PC-3 (cell line): ENCODE measurements around the gene TEX9. TPM values are rescaled to one million over a fixed set of nuclear protein-coding genes. Genes with fewer than 3 reads are reported as not detected.
A peak's percentile ranks its signal among the peaks of the same experiment; 100 is the strongest.

Experiments
- ATAC-seq: fragments of 200-7000 bp; cut with Tn5 transposase; 2 replicates; pipeline ENCODE4 v1.9.1; 2020; ENCODE audit warnings: mild to moderate bottlenecking, moderate library complexity
- BruUV-seq: library from RNA; stranded (reverse); fragments of 400-500 nt; replicated peaks from 2 replicates; lab custom pipeline; 2021; lab: Mats Ljungman, UMichigan
- CTCF ChIA-PET: fragments of 300-600 bp; sonication (Branson Sonifier 250); formaldehyde crosslinking; loops from one replicate; lab custom pipeline; 2022; ENCODE audit warnings: antibody characterized with exemption; lab: Charles Lee
- POLR2A ChIA-PET: fragments of 300-600 bp; sonication (Branson Sonifier 250); formaldehyde crosslinking; loops from one replicate; lab custom pipeline; 2022; ENCODE audit warnings: antibody characterized with exemption; ENCODE audit not compliant: unreplicated experiment; lab: Charles Lee
- DNase-seq: peaks from one replicate; pipeline ENCODE4 v3.0.0-alpha.2; 2015
- H2AFZ ChIP-seq: fragments of 300-600 bp; sonication (generic); 2 replicates; pipeline ENCODE4 v1.6.0; 2016; ENCODE audit warnings: antibody characterized with exemption, low read length
- H3F3A ChIP-seq: fragments of 300-600 bp; sonication (generic); one replicate; pipeline ENCODE4 v1.6.0; 2017; ENCODE audit warnings: antibody characterized with exemption, low read length, control low read depth, mild to moderate bottlenecking; ENCODE audit not compliant: unreplicated experiment
- H3K27ac ChIP-seq: fragments of 300-600 bp; sonication (generic); 2 replicates; pipeline ENCODE4 v1.5.1; 2016; ENCODE audit warnings: mild to moderate bottlenecking, low read length
- H3K27me3 ChIP-seq: fragments of 300-600 bp; sonication (generic); 2 replicates; pipeline ENCODE4 v1.6.1; 2016; ENCODE audit warnings: low read length, mixed read lengths
- H3K36me3 ChIP-seq: fragments of 300-600 bp; sonication (generic); 2 replicates; pipeline ENCODE4 v1.6.1; 2016; ENCODE audit warnings: low read depth, mixed run types, low read length, mixed read lengths
- H3K4me1 ChIP-seq: fragments of 300-600 bp; sonication (generic); 2 replicates; pipeline ENCODE4 v1.5.1; 2016; ENCODE audit warnings: low read length; ENCODE audit not compliant: insufficient read depth
- H3K4me2 ChIP-seq: fragments of 300-600 bp; sonication (generic); 2 replicates; pipeline ENCODE4 v1.6.0; 2016; ENCODE audit warnings: low read length
- H3K4me3 ChIP-seq: fragments of 300-600 bp; sonication (generic); 2 replicates; pipeline ENCODE4 v1.5.1; 2016; ENCODE audit warnings: mild to moderate bottlenecking, low read length, mixed read lengths
- H3K79me2 ChIP-seq: fragments of 300-600 bp; sonication (generic); 2 replicates; pipeline ENCODE4 v1.6.1; 2017; ENCODE audit warnings: low read length, mixed read lengths
- H3K9ac ChIP-seq: fragments of 300-600 bp; sonication (generic); 2 replicates; pipeline ENCODE4 v1.6.0; 2016; ENCODE audit warnings: mild to moderate bottlenecking, low read length
- H3K9me2 ChIP-seq: fragments of 300-600 bp; sonication (generic); replicated peaks from 2 replicates; pipeline ENCODE4 v1.6.1; 2016; ENCODE audit warnings: mixed run types, low read length, mixed read lengths
- H3K9me3 ChIP-seq: fragments of 300-600 bp; sonication (generic); 2 replicates; pipeline ENCODE4 v1.6.1; 2016; ENCODE audit warnings: low read length, mixed read lengths
- H4K20me1 ChIP-seq: fragments of 300-600 bp; sonication (generic); 2 replicates; pipeline ENCODE4 v1.6.1; 2016; ENCODE audit warnings: low read length, mixed read lengths
- CTCF ChIP-seq: fragments of 300-600 bp; sonication (generic); conservative IDR thresholded peaks from 2 replicates; pipeline ENCODE4 v1.5.1; 2017; ENCODE audit warnings: antibody characterized with exemption, low read depth, mild to moderate bottlenecking, low read length
- EZH2 ChIP-seq: fragments of 300-600 bp; sonication (generic); IDR thresholded peaks from one replicate; pipeline ENCODE4 v1.6.1; 2017; ENCODE audit warnings: antibody characterized with exemption, mild to moderate bottlenecking, low read length; ENCODE audit not compliant: unreplicated experiment
- EZH2phosphoT487 ChIP-seq: fragments of 300-600 bp; sonication (generic); IDR thresholded peaks from 2 replicates; pipeline ENCODE4 v1.6.1; 2018; ENCODE audit warnings: mild to moderate bottlenecking, antibody characterized with exemption, low read length, borderline replicate concordance
- intact Hi-C: fragments of 100-400 bp; cut with micrococcal nuclease; formaldehyde crosslinking; loops from 2 replicates; pipeline ENCODE4 v1.9.0; 2023
- total RNA-seq: library from RNA; depleted of rRNA; stranded (reverse); fragments of >200 nt; gene quantifications from 2 replicates; pipeline ENCODE4 v1.2.3, GENCODE V29; 2014

The TEX9 gene
- total RNA-seq, 1 experiment from 2014 or later = 3.3 TPM

DNA sequence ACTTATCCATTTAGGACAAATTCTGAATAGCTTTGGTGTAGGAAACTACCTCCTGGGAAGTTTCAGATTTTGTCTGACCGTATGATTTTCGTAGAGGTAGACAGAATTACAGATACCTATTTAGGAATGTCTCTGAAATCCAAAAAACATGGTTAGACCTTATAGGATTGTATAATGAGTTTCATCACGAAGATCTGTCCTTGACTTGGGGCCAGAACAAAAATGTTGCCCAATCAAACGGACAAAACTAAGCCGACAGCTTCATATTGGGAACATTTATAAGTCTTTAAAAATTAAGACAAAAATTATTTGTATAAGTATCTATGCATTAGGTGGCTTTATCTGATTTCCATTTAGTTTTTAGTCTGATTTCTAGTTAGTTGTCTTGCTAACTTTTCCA is 67.1 kb downstream of the TEX9 start:
- ChIA-PET POLR2A (no interaction called here), CTCF (no interaction called here)
- no peaks in the 10 kb centered on the region for H3K27me3 ChIP-seq

GRCh38 chr15:56440214-56440770 is 75.1 kb downstream of the TEX9 start:
- intact Hi-C loops = no loop called here

More for the DNA sequence above, 67.1 kb downstream of the TEX9 start:
- intact Hi-C loops = no loop called here
- Histone ChIP-seq H3K27ac (no peak overlapping the region), H3K79me2 (no peaks in the 10 kb centered on the region), H3F3A (no peaks in the 10 kb centered on the region), H3K9me3 (no peaks in the 10 kb centered on the region), H3K9me2 (no peaks in the 10 kb centered on the region), H3K4me2 (no peak overlapping the region), H3K9ac (no peak overlapping the region), H3K4me3 (no peak overlapping the region), H2AFZ (no peak overlapping the region), H3K4me1 (no peaks in the 10 kb centered on the region), H3K36me3 (no peaks in the 10 kb centered on the region; the same call in 1 of the 2 replicates), H4K20me1 (no peaks in the 10 kb centered on the region)
- DNase-seq (no peak), ATAC-seq (no peak)
- no TSS peak for BruUV-seq
- TF ChIP-seq EZH2phosphoT487 = no peak
- TF ChIP-seq CTCF = no peak
- TF ChIP-seq EZH2 = no peak

More at GRCh38 chr15:56440214-56440770, 75.1 kb downstream of the TEX9 start:
- no peak overlapping the region for H3K9ac ChIP-seq
- TF ChIP-seq EZH2 (no peak), EZH2phosphoT487 (no peak), CTCF (no peak)
- H3K9me2 ChIP-seq = no peaks in the 10 kb centered on the region
- peaks cover 6% of the 10 kb centered on the region; the same call in 1 of the 2 replicates for H3K36me3 ChIP-seq
- POLR2A ChIA-PET = no interaction called here
- no peaks in the 10 kb centered on the region for H3K79me2 ChIP-seq
- no peaks in the 10 kb centered on the region for H3K9me3 ChIP-seq
- CTCF ChIA-PET = interaction anchor here (0.8 kb wide), 1 partner anchor 25 kb away, joined by 3 read pairs; no protein-coding TSS in a partner anchor
- no peaks in the 10 kb centered on the region for H3K27me3 ChIP-seq
- H3K4me2 ChIP-seq = peak overlapping the region; percentile 37
- peak overlapping the region; percentile 14; the same call in 1 of the 2 replicates for H3K4me3 ChIP-seq
- BruUV-seq = no TSS peak
- peak; percentile 94 for ATAC-seq
- no peaks in the 10 kb centered on the region for H3F3A ChIP-seq
- H4K20me1 ChIP-seq = no peaks in the 10 kb centered on the region
- H2AFZ ChIP-seq = no peak overlapping the region
- H3K27ac ChIP-seq = peak overlapping the region; percentile 48
- DNase-seq = peak; percentile 93
- H3K4me1 ChIP-seq = peaks cover 14% of the 10 kb centered on the region
